ENCODE results near the gene MAP3K12.

DNA sequence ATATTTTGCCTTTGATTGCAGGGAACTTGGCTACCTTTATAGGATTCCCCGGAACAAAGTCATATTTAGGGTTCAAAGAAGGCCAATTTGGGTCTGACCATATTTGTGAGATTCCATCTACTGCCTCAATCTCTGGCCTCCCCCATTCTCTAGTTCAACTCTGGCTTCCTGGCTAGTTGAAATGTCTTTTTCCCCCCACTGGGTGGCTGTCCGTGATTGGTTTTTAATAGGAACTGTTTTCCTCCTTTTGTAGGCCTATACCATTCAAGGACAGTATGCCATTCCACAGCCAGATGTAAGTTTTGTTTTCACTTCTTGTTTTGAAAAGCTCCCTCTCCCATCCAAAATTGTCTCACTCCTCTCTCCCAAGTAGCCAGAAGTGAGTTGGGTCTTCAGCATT is 33.6 kb downstream of the MAP3K12 start:
- no peak for TF ChIP-seq EZH2 (IDR thresholded peaks at IDR 0.05; ENCODE audit: borderline replicate concordance, low read length)
- TF ChIP-seq, protein P1, sequence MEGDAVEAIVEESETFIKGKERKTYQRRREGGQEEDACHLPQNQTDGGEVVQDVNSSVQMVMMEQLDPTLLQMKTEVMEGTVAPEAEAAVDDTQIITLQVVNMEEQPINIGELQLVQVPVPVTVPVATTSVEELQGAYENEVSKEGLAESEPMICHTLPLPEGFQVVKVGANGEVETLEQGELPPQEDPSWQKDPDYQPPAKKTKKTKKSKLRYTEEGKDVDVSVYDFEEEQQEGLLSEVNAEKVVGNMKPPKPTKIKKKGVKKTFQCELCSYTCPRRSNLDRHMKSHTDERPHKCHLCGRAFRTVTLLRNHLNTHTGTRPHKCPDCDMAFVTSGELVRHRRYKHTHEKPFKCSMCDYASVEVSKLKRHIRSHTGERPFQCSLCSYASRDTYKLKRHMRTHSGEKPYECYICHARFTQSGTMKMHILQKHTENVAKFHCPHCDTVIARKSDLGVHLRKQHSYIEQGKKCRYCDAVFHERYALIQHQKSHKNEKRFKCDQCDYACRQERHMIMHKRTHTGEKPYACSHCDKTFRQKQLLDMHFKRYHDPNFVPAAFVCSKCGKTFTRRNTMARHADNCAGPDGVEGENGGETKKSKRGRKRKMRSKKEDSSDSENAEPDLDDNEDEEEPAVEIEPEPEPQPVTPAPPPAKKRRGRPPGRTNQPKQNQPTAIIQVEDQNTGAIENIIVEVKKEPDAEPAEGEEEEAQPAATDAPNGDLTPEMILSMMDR (IDR thresholded peaks at IDR 0.05; ENCODE audit: low read length), result no peak
